ENCODE measurements around the gene ADARB2. TPM values are rescaled to one million over a fixed set of nuclear protein-coding genes. Genes with fewer than 3 reads are reported as not detected.

Gene ADARB2
- total RNA-seq, 1 donor from 2014 or later = 38.7 TPM

DNA sequence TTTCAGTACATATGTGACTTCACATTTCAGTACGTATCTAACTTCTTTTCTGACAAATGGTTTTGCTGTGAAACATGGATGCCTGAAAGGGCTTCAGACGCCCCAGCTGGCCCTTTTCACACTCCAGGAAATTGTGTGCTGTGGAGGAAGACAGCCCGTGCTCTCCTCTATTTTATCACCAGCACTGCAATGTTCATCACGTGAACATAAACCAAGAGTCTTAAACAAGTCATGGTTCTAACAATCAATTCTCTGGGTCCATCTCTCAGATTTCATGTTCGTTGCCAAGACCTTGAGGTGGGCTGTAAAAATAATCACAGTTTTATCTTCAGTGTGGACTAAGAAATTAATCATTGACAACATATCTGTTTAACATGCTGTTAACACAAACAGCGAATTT lies 539.9 kb downstream of the ADARB2 start:
- H3K9me3 Mint-ChIP-seq (ENCODE audit: unreplicated experiment) = no peaks in the 10 kb centered on the region

GRCh38 chr10:1196656-1197055 lies 540.7 kb downstream of the ADARB2 start:
- Mint-ChIP-seq H3K36me3 (ENCODE audit: unreplicated experiment) (peaks cover 2% of the 10 kb centered on the region), H3K27me3 (ENCODE audit: unreplicated experiment) (peaks cover 31% of the 10 kb centered on the region), H3K4me3 (ENCODE audit: unreplicated experiment) (no peak overlapping the region), H3K4me1 (ENCODE audit: unreplicated experiment) (peaks cover 18% of the 10 kb centered on the region), H3K9me3 (ENCODE audit: unreplicated experiment) (no peaks in the 10 kb centered on the region), H3K27ac (ENCODE audit: unreplicated experiment) (no peak overlapping the region)
- no peak for DNase-seq (ENCODE audit: extremely low spot score, unreplicated experiment)
- TF ChIP-seq, protein P1, sequence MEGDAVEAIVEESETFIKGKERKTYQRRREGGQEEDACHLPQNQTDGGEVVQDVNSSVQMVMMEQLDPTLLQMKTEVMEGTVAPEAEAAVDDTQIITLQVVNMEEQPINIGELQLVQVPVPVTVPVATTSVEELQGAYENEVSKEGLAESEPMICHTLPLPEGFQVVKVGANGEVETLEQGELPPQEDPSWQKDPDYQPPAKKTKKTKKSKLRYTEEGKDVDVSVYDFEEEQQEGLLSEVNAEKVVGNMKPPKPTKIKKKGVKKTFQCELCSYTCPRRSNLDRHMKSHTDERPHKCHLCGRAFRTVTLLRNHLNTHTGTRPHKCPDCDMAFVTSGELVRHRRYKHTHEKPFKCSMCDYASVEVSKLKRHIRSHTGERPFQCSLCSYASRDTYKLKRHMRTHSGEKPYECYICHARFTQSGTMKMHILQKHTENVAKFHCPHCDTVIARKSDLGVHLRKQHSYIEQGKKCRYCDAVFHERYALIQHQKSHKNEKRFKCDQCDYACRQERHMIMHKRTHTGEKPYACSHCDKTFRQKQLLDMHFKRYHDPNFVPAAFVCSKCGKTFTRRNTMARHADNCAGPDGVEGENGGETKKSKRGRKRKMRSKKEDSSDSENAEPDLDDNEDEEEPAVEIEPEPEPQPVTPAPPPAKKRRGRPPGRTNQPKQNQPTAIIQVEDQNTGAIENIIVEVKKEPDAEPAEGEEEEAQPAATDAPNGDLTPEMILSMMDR (IDR thresholded peaks at IDR 0.05) = no peak

More for the DNA sequence above, 539.9 kb downstream of the ADARB2 start:
- H3K4me3 Mint-ChIP-seq (ENCODE audit: unreplicated experiment) = no peak overlapping the region
- peaks cover 31% of the 10 kb centered on the region for H3K27me3 Mint-ChIP-seq (ENCODE audit: unreplicated experiment)
- no peak overlapping the region for H3K27ac Mint-ChIP-seq (ENCODE audit: unreplicated experiment)
- H3K4me1 Mint-ChIP-seq (ENCODE audit: unreplicated experiment) = peaks cover 18% of the 10 kb centered on the region
- DNase-seq (ENCODE audit: extremely low spot score, unreplicated experiment) = no peak
- TF ChIP-seq, protein P1 (IDR thresholded peaks at IDR 0.05) = no peak
- peaks cover 2% of the 10 kb centered on the region for H3K36me3 Mint-ChIP-seq (ENCODE audit: unreplicated experiment)

- peaks cover 31% of the 10 kb centered on the region for H3K27me3 Mint-ChIP-seq (ENCODE audit: unreplicated experiment)
These were observed 541.5 kb downstream of the ADARB2 start for GRCh38 chr10:1195828-1196227.

GRCh38 chr10:1194161-1194560 lies 543.2 kb downstream of the ADARB2 start:
- no peak overlapping the region for H3K4me3 Mint-ChIP-seq (ENCODE audit: unreplicated experiment)

More at GRCh38 chr10:1195828-1196227, 541.5 kb downstream of the ADARB2 start:
- peaks cover 2% of the 10 kb centered on the region for H3K36me3 Mint-ChIP-seq (ENCODE audit: unreplicated experiment)
- H3K9me3 Mint-ChIP-seq (ENCODE audit: unreplicated experiment) = no peaks in the 10 kb centered on the region
- H3K27ac Mint-ChIP-seq (ENCODE audit: unreplicated experiment) = no peak overlapping the region
- DNase-seq (ENCODE audit: extremely low spot score, unreplicated experiment) = no peak
- TF ChIP-seq, protein P1 (IDR thresholded peaks at IDR 0.05) = no peak
- peaks cover 16% of the 10 kb centered on the region for H3K4me1 Mint-ChIP-seq (ENCODE audit: unreplicated experiment)
- no peak overlapping the region for H3K4me3 Mint-ChIP-seq (ENCODE audit: unreplicated experiment)

GRCh38 chr10:1193561-1193960 lies 543.8 kb downstream of the ADARB2 start:
- Mint-ChIP-seq H3K27me3 (ENCODE audit: unreplicated experiment) (peaks cover 29% of the 10 kb centered on the region), H3K36me3 (ENCODE audit: unreplicated experiment) (peaks cover 2% of the 10 kb centered on the region), H3K9me3 (ENCODE audit: unreplicated experiment) (no peaks in the 10 kb centered on the region), H3K4me1 (ENCODE audit: unreplicated experiment) (peaks cover 8% of the 10 kb centered on the region), H3K27ac (ENCODE audit: unreplicated experiment) (no peak overlapping the region), H3K4me3 (ENCODE audit: unreplicated experiment) (no peak overlapping the region)
- DNase-seq (ENCODE audit: extremely low spot score, unreplicated experiment) = no peak
- TF ChIP-seq, protein P1 (IDR thresholded peaks at IDR 0.05) = no peak

More at GRCh38 chr10:1194161-1194560, 543.2 kb downstream of the ADARB2 start:
- H3K27me3 Mint-ChIP-seq (ENCODE audit: unreplicated experiment) = peaks cover 31% of the 10 kb centered on the region
- no peak overlapping the region for H3K27ac Mint-ChIP-seq (ENCODE audit: unreplicated experiment)
- no peaks in the 10 kb centered on the region for H3K9me3 Mint-ChIP-seq (ENCODE audit: unreplicated experiment)
- no peak for DNase-seq (ENCODE audit: extremely low spot score, unreplicated experiment)
- H3K4me1 Mint-ChIP-seq (ENCODE audit: unreplicated experiment) = peaks cover 9% of the 10 kb centered on the region
- peaks cover 2% of the 10 kb centered on the region for H3K36me3 Mint-ChIP-seq (ENCODE audit: unreplicated experiment)
- TF ChIP-seq, protein P1 (IDR thresholded peaks at IDR 0.05) = no peak
